ENCODE measurements around the gene ADAMTS7.
"Not testable (repeated sequence)": the region's sequence is repeated elsewhere in the genome, so short reads cannot be mapped to it uniquely, and the experiment has no call there.

The ADAMTS7 gene, protein sequence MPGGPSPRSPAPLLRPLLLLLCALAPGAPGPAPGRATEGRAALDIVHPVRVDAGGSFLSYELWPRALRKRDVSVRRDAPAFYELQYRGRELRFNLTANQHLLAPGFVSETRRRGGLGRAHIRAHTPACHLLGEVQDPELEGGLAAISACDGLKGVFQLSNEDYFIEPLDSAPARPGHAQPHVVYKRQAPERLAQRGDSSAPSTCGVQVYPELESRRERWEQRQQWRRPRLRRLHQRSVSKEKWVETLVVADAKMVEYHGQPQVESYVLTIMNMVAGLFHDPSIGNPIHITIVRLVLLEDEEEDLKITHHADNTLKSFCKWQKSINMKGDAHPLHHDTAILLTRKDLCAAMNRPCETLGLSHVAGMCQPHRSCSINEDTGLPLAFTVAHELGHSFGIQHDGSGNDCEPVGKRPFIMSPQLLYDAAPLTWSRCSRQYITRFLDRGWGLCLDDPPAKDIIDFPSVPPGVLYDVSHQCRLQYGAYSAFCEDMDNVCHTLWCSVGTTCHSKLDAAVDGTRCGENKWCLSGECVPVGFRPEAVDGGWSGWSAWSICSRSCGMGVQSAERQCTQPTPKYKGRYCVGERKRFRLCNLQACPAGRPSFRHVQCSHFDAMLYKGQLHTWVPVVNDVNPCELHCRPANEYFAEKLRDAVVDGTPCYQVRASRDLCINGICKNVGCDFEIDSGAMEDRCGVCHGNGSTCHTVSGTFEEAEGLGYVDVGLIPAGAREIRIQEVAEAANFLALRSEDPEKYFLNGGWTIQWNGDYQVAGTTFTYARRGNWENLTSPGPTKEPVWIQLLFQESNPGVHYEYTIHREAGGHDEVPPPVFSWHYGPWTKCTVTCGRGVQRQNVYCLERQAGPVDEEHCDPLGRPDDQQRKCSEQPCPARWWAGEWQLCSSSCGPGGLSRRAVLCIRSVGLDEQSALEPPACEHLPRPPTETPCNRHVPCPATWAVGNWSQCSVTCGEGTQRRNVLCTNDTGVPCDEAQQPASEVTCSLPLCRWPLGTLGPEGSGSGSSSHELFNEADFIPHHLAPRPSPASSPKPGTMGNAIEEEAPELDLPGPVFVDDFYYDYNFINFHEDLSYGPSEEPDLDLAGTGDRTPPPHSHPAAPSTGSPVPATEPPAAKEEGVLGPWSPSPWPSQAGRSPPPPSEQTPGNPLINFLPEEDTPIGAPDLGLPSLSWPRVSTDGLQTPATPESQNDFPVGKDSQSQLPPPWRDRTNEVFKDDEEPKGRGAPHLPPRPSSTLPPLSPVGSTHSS (N-terminal part only)

DNA sequence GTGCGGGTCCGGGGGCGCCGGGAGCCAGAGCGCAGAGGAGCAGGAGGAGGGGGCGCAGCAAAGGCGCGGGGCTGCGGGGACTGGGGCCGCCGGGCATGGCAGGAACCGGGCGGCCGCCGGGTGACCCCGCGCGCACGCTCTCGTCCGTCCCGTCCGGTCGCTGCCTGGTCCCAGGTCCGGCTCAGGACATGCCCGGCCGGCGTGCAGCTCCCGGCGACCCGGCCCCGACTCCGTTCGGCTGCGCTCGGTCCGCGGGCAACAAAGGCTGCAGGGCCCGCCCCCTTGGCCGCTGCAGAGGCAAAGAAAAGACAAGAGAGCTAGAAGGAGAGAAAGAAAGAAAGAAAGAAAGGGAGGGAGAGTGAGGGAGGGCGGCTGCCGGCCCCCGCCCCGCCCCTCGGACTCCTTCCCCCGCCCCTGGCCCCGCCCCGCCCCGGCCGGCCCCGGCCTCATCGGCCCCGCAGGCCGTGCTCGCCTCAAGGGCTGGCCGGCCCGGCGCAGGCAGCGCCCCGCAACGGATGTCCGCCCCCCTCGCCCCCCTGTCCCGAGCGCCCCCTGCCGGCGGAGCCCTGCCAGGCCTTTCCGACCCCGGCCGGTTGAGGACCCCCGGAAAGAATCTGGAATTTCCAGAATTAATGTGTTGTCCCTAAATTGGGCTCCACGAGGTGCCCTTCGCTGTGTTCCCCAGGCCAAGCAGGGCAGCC is at the start of gene ADAMTS7:
Gene ADAMTS7, minus strand, starts transcription at position 341 of the 701 bp plus-strand sequence. Its CDS starts 244 bp downstream, at position 97.
- in situ Hi-C loops (cut with HindIII; ENCODE audit: low pct_ligation_motif_present, low pct_unique_long_range_greater_than_20kb, low sequenced_read_pairs) = no loop called here
- DNase-seq = peak; percentile 79

DNA sequence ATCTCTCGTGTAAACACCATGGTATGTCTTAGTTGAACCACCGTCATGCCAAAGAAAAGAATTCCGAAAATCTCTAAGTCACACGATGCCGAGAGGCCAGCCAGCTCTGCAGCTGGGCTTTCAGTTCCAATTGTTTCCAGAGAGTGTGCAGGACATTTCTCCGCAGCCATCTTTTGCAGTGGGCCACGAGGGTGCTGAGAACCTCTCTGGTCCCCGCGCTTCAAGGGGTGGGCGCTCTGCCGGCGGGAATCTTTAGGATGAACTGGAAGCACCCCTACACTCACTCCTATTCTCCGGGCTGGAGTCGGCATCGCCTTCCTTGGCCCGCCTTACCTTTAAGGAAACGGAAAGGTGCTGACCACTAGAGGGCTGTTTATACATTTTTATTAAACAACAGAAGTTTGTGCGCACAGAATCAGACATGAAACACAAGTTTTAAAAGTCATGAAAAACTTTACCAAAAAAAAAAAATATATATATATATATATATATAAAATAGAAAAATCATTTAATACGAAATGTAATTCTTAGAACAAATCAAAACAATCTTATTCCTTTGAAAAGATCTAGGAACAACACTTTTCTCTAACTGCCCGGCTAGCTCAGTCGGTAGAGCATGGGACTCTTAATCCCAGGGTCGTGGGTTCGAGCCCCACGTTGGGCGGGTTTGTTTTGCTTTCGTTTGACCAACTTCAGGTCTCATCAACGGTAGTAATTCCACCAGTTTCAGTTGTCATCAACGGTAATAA is 48.9 kb upstream of the ADAMTS7 start:
- in situ Hi-C loops (cut with HindIII; ENCODE audit: low pct_ligation_motif_present, low pct_unique_long_range_greater_than_20kb, low sequenced_read_pairs) = no loop called here
- DNase-seq = peak; percentile 78

DNA sequence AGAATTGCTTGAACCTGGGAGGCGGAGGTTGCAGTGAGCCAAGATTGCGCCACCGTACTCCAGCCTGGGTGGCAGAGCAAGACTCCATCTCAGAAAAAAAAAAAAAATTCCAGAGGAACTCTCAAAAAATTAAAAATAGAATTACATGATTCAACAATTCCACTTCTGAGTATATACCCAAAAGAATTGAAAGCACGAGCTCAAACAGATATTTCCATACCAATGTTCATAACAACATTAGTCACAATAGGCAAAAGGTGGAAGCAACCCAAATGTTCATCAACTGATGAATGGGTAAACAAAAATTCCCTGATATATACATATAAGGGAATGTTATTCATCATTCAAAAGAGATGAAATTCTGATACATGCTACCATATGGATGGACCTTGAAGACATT is 44.5 kb upstream of the ADAMTS7 start:
- DNase-seq = no peak
- in situ Hi-C loops (cut with HindIII; ENCODE audit: low pct_ligation_motif_present, low pct_unique_long_range_greater_than_20kb, low sequenced_read_pairs) = no loop called here

DNA sequence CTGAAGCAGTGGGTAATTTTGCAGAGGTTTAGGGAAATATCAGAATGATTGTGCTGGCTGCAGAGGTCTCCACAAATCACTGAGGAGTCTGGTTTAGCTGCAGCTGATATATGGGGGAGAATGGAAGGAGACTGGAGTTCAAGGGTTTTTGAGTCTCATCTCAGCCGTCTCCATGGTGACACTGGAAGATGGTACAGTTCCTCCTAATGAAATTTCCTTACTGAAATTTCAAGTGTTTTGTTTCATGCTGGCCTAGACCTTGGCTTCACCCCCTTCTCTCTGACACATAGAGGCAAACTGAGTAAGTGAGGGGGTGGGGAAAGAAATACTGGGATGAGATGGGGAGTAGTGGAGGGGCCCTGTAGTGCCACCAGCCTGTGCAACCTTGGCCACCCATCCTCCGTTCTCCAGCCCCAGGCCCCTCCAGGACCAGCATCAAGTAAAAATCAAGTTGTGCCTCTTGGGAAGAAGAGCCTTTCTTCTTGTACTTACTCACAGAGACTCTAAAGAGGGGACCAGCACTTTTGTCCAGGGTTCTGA is 43.6 kb upstream of the ADAMTS7 start:
- no peak for DNase-seq
- in situ Hi-C loops (cut with HindIII; ENCODE audit: low pct_ligation_motif_present, low pct_unique_long_range_greater_than_20kb, low sequenced_read_pairs) = no loop called here

DNA sequence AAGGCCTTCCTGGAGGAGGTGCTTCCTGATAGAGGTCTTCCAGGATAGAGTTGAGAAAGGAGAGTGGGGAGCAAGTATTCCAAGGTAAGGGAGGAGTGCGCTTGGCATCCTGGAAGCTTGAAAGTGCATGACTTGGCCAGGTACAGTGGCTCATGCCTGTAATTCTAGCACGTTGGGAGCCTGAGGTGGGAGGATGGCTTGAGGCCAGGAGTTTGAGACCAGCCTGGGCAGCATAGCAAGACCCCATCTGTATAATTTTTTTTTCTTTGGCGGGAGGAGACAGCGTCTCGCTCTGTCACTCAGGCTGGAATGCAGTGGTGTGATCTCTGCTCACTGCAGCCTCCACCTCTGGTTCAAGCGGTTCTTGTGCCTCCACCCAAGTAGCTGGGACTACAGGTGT is 42.2 kb upstream of the ADAMTS7 start:
- no peak for DNase-seq
- in situ Hi-C loops (cut with HindIII; ENCODE audit: low pct_ligation_motif_present, low pct_unique_long_range_greater_than_20kb, low sequenced_read_pairs) = no loop called here

DNA sequence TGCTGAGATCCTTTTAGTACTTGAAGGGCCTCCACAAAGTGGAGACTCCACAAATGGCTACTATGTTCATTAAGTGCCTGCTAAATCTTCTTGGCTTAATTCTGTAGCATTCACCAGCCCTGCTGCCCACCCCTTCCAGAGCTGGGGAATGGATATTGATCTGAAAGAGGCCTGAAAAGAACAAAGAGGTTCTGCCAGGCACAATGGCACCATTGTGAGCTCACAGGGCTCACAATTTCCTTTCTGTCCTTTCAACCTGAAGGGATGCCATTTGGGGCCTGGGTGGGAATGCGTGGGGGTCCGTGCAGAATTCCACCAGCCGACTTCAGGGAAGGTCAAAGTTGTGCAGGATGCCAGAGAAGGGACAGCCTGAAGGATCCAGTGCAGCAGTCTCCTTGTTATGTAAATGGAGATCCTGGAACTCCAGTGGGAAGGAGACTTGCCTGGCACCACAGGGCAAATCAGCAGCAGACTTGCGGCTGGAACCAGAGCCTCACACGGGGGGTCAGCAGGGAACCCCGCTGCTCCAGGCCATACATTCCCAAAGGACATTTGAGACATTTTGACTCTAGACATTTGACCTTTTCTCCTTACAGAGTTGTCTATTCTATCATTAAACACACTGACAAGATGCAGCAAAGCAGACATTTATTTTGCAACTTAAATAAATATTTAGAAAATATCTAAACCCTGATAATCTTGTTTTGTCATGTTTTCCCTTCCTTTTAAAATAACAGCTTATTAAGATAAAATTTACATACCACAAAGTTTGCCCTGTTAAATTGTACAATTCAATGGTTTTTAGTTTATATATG is 39.9 kb upstream of the ADAMTS7 start:
- in situ Hi-C loops (cut with HindIII; ENCODE audit: low pct_ligation_motif_present, low pct_unique_long_range_greater_than_20kb, low sequenced_read_pairs) = no loop called here
- no peak for DNase-seq

DNA sequence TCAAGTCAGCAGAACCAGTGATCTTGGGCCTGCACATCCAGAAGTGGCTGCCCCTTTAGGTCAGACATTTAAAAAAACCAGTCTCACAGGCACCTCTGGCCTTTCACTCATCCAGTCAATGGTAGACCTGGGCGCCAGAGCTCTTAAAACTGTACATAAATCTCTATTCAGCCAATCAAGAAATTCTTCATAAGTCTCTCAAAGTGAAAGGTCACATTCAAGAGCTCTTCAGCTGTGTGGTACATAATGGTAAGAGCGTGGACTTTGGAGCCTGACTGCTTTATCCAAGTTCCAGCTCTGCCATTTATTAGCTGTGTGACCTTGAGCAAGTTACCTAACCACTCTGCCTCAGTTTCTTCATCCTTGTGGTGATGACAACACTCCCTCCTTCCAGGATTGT is 39.1 kb upstream of the ADAMTS7 start:
- DNase-seq = no peak
- in situ Hi-C loops (cut with HindIII; ENCODE audit: low pct_ligation_motif_present, low pct_unique_long_range_greater_than_20kb, low sequenced_read_pairs) = no loop called here

DNA sequence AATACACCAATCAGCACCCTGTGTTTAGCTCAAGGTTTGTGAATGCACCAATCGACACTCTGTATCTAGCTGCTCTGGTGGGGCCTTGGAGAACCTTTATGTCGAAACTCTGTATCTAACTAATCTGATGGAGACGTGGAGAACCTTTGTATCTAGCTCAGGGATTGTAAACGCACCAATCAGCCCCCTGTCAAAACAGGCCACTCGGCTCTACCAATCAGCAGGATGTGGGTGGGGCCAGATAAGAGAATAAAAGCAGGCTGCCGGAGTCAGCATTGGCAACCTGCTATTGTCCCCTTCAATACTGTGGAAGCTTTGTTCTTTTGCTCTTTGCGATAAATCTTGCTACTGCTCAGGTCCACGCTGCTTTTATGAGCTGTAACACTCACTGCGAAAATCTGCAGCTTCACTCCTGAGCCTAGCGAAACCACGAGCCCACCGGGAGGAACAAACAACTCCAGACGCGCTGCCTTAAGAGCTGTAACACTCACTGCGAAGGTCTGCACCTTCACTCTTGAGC is 36.2 kb upstream of the ADAMTS7 start:
- DNase-seq; in situ Hi-C loops (cut with HindIII; ENCODE audit: low pct_ligation_motif_present, low pct_unique_long_range_greater_than_20kb, low sequenced_read_pairs): not testable (repeated sequence)

DNA sequence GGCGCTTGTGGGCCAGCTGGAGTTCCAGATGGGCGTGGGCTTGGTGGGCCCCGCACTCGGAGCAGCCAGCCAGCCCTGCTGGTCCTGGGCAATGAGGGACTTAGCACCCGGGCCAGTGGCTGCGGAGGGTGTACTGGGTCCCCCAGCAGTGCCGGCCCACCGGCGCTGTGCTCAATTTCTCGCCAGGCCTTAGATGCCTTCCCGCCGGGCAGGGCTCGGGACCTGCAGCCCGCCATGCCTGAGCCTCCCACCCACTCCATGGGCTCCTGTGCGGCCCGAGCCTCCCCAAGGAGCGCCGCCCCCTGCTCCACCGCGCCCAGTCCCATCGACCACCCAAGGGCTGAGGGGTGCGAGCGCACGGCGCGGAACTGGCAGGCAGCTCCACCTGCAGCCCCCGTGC is 35.6 kb upstream of the ADAMTS7 start:
- DNase-seq; in situ Hi-C loops (cut with HindIII; ENCODE audit: low pct_ligation_motif_present, low pct_unique_long_range_greater_than_20kb, low sequenced_read_pairs): not testable (repeated sequence)

DNA sequence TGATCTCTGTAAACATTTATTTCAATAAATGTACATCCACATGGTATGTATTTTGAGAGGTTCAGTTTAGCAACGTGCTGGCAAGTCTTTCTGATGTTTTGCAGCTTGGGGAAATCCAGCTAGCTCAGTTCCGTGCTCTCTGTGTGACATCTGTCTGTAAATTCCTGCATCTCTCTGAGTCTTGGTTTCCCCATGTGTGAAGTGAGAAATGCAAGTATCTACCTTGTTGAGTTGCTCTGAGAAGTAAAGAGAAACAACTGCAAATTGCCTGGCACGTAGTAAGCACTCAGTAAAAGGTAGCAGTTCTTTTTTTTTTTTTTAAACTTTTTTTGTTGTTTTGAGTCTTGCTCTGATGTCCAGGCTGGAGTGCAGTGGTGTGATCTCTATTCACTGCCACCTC is 31.3 kb upstream of the ADAMTS7 start:
- no peak for DNase-seq
- in situ Hi-C loops (cut with HindIII; ENCODE audit: low pct_ligation_motif_present, low pct_unique_long_range_greater_than_20kb, low sequenced_read_pairs) = no loop called here

DNA sequence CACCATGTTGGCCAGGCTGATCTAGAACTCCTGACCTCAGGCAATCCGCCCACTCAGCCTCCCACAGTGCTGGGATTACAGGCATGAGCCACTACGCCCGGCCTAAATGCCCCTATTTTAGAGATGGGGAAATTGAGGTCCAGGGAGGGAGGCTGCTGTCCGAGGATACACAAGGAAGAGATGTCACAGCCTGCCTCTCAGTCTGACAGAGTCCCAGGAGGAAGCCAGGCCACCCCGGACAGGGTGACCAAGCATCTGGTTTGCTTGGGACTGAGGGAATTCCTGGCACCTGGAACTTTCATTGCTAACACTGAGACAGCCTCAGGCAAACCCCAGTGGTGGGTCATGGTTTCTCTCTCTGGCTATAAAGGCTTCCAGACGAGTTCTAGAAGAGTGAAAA is 30.6 kb upstream of the ADAMTS7 start:
- no peak for DNase-seq
- in situ Hi-C loops (cut with HindIII; ENCODE audit: low pct_ligation_motif_present, low pct_unique_long_range_greater_than_20kb, low sequenced_read_pairs) = no loop called here

DNA sequence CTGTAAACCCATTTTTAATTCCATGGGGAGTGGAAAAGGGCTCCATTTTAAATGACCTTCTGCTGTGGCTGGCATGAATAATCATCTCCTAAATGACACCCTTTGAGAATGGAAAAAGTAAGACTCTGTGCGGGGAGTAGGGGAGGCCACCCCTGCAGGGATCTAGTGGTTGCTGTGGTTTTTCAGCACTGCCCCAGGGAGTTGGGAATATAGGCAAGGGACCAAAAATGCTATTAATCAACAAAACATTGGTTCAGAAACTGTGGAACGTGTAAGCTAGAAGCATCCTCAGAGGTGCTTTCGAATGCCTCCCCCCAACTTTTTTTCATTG is 30.1 kb upstream of the ADAMTS7 start:
- no peak for DNase-seq
- in situ Hi-C loops (cut with HindIII; ENCODE audit: low pct_ligation_motif_present, low pct_unique_long_range_greater_than_20kb, low sequenced_read_pairs) = no loop called here

DNA sequence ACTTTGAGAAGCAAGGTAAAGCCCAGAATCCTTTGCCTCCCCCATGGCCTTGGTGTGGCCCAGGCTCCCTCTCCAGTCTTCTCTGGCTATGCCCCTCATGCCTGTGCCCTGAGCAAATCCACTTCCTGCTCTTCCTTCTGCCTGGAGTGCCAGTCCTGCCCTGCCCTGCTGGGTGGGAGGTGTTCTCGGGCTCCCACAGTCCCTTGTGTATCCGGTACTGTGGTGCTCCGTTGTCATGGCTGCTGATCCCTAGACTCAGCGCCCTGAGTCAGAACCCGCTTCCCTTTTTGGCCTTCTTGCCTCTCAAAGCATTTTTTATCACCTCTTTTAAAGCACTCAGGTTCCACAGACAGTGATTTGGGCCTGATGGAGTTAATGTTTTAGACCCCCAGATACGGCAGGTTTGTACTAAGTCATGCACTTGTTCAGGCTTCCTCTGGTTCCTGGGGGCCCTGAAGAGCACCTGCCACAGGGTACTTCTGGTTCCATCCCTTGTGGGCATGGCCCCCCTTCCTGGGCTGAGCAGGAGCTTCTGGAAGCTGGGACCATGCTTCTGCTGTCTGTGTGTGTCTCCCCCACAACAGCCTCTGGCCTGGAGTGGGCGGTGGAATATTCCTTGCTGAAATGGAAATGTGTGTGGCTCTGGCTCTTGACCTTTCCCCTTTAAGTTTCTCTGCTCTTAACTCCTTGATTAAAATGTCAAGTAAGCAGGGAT is 29.6 kb upstream of the ADAMTS7 start:
- in situ Hi-C loops (cut with HindIII; ENCODE audit: low pct_ligation_motif_present, low pct_unique_long_range_greater_than_20kb, low sequenced_read_pairs) = no loop called here
- DNase-seq = no peak

DNA sequence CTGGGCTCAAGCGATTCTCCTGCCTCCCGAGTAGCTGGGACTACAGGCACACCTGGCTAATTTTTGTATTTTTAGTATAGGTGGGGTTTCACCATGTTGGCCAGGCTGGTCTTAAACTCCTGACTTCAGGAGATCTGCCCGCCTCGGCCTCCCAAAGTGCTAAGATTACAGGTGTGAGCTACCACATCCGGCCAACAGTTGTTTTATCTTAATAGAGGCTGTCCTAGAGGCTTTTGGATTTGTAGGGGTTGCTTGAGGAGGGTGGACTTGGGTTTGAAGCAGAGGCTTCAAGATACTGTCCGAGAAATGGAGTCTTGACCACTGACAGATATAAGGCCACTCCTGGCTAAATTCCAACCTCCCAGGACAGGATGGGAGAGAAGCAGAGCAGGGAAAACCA is 27.9 kb upstream of the ADAMTS7 start:
- DNase-seq; in situ Hi-C loops (cut with HindIII; ENCODE audit: low pct_ligation_motif_present, low pct_unique_long_range_greater_than_20kb, low sequenced_read_pairs): not testable (repeated sequence)

DNA sequence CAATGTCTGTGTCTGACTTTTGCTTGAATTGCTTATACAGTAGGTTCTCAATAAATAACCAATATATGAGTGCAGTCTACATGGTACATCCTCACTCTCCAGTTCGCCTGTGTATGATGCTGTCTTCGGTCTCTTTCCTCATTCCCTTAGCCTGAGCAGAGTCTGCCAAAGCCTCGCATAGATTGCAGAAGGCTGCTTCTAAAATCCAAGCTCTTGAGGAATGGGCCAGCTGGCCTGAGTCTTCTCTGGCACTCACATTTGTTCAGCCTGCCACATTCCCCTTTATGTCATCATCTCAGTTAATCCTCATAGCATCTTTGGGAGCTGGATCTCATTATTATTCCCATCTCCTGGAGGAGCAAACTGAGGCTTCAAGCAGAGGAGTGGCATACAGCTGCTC is 27.2 kb upstream of the ADAMTS7 start:
- in situ Hi-C loops (cut with HindIII; ENCODE audit: low pct_ligation_motif_present, low pct_unique_long_range_greater_than_20kb, low sequenced_read_pairs) = no loop called here
- DNase-seq = no peak

DNA sequence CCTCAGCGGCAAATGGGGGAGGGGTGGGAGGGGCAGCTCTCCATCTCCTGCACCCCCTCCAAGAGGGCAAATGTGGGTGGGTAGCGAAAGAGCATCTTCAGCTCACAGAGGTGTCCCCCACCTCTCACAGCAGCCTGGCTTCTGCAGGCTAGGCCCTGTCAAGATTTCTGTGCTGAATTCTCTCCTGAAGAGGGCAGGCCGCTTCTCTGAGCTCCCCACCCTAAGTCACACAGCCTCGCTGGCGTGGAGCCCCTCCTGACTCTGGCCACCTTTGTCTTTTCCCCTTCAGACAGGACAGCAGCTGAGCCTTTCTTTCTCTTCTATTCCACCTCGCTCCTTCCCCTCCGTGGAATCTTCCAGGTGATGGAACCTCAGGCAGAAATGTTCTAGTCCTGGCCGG is 26.3 kb upstream of the ADAMTS7 start:
- no peak for DNase-seq
- in situ Hi-C loops (cut with HindIII; ENCODE audit: low pct_ligation_motif_present, low pct_unique_long_range_greater_than_20kb, low sequenced_read_pairs) = no loop called here
